Right renal cortex interstitium (tissue), 3 donors: ENCODE results near the gene MARK3. TPM values are rescaled to one million over a fixed set of nuclear protein-coding genes. Genes with fewer than 3 reads are reported as not detected.

Experiments used
- DNase-seq, 3 donors: peaks; one replicate each; pipeline ENCODE4 v3.0.0-alpha.2; 2013; ENCODE audit warnings: low read depth in 3 of 3, low spot score in 2 of 3
- polyA plus RNA-seq, 3 donors: library from polyadenylated mRNA; unstranded; fragments of 120-200 nt; gene quantifications; one replicate each; pipeline ENCODE4 v1.2.1, GENCODE V29; 2013; ENCODE audit not compliant: insufficient read length in 3 of 3

MARK3 gene
- polyA plus RNA-seq, 3 donors, result 87.3 to 99.0 (median 97.8) TPM

- DNase-seq, result no peak
These were observed 7.9 kb downstream of the MARK3 start for GRCh38 chr14:103393070-103393469.

GRCh38 chr14:103393676-103394626 lies 8.7 kb downstream of the MARK3 start:
- DNase-seq, result no peak

- no peak for DNase-seq
These were observed 10.0 kb downstream of the MARK3 start for GRCh38 chr14:103395244-103395643.

GRCh38 chr14:103396463-103396862 lies 11.2 kb downstream of the MARK3 start:
- no peak for DNase-seq

GRCh38 chr14:103398427-103399195 lies 13.4 kb downstream of the MARK3 start:
- DNase-seq, result no peak

GRCh38 chr14:103400537-103400936 lies 15.3 kb downstream of the MARK3 start:
- DNase-seq, result no peak

- DNase-seq, result no peak
These were observed 16.3 kb downstream of the MARK3 start for GRCh38 chr14:103401223-103402214.

- DNase-seq, result no peak
These were observed 17.5 kb downstream of the MARK3 start for GRCh38 chr14:103402695-103403094.

- no peak for DNase-seq
These were observed 19.1 kb downstream of the MARK3 start for GRCh38 chr14:103404032-103404918.

GRCh38 chr14:103404920-103405319 lies 19.7 kb downstream of the MARK3 start:
- DNase-seq, result no peak

GRCh38 chr14:103408491-103409155 lies 23.4 kb downstream of the MARK3 start:
- no peak for DNase-seq

GRCh38 chr14:103416916-103417315 lies 31.7 kb downstream of the MARK3 start:
- DNase-seq, result no peak

GRCh38 chr14:103418481-103418818 lies 33.2 kb downstream of the MARK3 start:
- no peak for DNase-seq

- DNase-seq, result no peak
These were observed 36.3 kb downstream of the MARK3 start for GRCh38 chr14:103421556-103421955.

GRCh38 chr14:103423050-103423461 lies 37.8 kb downstream of the MARK3 start:
- no peak for DNase-seq

- no peak for DNase-seq
These were observed 42.5 kb downstream of the MARK3 start for GRCh38 chr14:103427485-103428443.

GRCh38 chr14:103428723-103429556 lies 43.7 kb downstream of the MARK3 start:
- DNase-seq, result no peak
